Activated T-cell treated with anti-CD3 and anti-CD28 coated beads, Interleukin-2, amount 50 U/mL, for 1 hour (primary cell): ENCODE measurements around the gene UBAP2.

Source experiments
- DNase-seq: peaks from one replicate; pipeline ENCODE4 v3.0.0-alpha.2; 2020

UBAP2 gene

DNA sequence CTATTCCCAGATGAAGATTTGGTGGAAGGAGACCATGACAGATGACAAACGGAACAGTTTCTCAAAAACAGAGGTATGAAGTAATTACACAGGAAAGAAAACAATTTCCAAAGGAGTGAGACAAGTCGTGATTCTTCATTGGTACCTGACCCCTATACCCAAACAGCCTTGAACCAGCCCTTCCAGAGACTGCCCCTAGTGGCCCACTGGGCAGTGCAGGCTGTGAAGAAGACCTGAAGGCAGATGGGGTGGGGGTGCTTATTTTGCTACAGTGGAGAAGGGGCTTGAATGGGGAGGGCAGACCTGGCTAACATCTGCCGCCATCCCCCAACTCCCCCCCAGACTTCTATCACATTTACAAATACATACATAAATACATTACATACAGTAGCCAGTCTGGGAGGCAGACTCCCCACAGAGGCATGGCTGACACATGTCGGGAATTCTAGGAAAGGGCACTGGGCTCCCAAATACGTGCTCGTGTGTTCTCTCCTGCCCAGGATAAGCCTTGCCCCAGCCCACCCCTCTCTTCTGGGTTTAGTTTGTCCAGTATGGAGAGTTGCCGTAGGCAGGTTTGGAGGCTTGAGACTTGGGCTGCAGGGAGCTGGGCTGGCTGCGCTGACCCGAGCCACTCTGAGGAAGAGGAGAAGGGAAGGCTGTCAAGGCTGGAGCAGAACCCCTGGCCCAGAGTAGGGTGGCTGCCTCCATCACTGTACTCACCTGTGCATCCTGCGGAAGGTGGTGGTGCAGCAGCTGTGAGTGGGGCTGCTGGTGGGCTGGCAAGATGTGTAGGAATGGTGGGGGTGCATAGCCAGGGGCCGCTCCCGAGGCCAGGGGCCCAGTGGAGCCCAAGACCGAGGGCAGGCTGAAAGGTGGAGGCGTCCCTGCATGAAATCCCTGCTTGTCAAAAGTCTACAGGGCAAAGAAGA, 126.5 kb downstream of the UBAP2 start:
- DNase-seq, result peak; percentile 32

DNA sequence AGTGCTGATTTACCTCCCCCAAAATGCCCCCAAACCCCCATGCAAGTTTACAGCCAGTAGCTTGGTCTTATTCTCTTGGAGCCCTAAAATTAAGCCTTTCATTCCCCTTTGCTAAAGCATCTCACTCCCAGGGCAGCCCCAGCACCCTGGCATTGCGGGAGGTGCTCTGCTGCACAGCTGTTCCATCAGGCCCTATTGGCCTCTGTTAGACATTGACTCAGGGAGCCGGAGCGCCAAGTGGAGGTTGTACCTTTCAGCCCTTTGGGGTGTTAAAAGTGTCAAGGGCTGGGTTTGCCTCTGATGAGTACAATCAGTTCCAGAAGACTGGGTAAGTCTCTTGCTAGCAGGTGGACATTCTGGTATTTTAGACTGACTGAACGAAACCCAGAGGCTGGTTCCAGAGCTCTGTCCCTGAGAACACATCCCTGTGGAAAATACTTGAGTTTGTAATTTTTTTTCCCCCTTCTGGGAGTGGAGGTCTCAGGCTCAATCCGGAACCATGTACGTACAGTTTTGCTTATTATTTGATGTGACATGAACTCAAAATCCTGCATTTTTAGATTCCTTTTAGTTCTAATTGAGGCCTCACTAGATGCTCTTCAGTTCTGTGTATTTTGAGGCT, 129.3 kb downstream of the UBAP2 start:
- no peak for DNase-seq

- no peak for DNase-seq
These were observed 131.7 kb downstream of the UBAP2 start for GRCh38 chr9:33917036-33917435.

DNA sequence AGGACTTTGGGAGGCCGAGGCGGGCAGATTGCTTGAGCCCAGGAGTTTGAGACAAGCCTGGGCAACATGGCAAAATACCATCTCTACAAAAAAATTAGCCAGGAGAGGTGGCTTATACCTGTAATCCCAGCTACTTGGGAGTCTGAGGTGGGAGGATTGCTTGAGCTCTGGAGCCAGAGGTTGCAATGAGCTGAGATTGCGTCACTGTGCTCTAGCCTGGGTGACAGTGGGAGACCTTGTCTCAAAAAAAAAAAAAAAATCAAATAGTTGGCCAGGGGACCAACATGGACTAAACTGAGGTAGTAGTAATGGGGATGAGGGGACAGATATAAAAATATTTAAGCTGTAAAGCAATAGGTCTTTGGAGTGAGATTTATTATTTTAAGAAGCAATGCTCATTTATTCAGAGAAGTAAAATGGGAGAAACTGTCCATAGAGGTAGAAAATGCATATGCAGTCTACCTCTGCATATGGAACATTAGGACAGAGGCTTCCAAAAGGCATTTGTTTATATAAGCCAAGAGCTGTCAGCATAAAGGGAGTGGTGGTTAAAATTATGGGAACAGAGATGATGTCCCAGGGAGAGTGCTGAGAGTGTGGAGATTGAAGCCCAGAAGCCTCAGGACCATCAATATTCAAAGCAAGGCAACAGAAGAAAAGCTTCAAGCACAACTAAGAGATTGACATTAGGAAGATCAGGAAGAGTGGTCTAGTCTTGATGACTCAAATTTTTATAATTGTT, 133.6 kb downstream of the UBAP2 start:
- no peak for DNase-seq

DNA sequence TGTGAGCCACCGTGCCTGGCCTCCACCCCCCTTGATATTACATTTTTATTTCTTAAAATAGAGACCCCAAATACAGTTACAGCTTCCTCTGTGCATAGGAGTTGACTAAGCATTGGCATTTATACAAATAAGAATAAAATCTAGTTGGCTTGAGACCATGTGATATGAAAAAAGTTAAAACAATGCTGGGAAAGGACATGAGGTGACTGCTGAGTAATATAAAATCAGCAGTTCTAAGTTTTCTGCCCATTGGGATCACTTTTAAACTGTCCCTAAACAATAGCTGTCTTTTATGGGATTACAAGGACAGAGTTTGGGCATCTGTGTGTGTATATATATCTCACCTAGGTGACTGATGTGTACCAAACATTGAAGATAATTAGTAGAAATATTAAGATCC, 135.1 kb downstream of the UBAP2 start:
- DNase-seq, result no peak

GRCh38 chr9:33908749-33909148, 139.9 kb downstream of the UBAP2 start:
- DNase-seq, result no peak

DNA sequence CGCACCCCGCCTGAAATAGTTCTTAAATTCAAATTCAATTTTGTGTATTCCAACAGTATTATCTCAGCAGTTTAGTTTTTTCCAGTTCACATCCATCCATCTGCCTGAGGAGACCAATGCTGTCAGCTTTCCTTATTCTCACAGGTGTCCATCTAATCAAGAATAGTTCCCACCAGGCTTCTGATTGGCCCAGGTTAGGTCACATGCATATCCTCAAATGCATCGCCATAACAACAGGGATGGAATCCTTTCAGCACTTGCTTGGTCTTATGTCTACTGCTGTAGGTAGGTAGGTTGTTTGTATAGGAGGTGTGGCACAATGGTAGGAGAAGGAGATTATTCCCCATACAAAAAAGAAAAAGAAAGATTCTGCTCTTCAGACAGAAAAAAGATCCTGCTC, 140.6 kb downstream of the UBAP2 start:
- DNase-seq, result no peak

GRCh38 chr9:33907347-33907746, 141.3 kb downstream of the UBAP2 start:
- DNase-seq, result no peak

GRCh38 chr9:33906769-33907168, 141.9 kb downstream of the UBAP2 start:
- DNase-seq, result no peak

GRCh38 chr9:33905137-33905536, 143.6 kb downstream of the UBAP2 start:
- no peak for DNase-seq

DNA sequence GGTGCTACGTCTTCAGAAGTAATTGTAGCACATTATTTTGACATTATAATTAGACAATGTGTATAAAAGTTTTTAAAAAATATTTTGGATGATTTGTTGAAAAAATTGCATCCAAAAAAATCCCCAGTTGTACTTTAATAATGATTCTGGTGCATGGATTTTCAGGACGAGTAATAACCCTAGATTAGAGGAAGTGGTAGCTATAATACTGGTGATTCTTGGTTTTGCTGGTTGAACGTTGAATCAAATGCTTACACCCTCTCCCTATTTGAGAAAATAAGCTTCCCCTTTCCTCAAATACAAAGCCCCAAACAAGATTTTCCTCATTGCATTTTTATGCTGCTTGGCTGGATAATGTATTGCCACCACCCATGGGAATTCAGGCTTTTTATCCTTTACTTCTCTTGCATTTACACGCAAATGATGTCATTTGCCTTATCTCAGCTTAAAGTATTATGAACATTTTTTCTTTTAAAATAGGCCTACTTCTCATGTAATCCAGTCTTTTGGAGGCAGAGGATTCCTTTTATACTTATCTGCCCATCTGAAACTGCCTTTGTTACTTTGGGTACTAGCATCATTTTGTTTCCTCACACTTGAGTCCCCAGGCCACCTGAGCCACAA, 145.4 kb downstream of the UBAP2 start:
- no peak for DNase-seq

DNA sequence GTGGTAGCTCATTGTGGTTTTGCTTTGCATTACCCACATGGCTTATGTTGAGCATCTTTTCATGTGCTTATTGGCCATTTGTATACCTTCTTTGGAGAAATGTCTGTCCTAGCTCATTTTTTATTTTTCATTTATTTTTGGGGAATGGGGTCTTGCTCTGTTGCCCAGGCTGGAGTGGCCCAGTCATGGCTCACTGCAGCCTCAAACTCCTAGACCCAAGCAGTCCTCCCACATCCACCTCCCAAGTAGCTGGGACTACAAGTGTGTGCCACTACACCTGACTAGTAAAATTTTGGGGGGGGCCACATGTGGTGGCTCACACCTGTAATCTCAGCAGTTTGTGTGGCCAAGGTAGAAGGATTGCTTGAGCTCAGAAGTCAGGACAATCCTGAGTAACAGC, 154.4 kb downstream of the UBAP2 start:
- no peak for DNase-seq

GRCh38 chr9:33893861-33894260, 154.8 kb downstream of the UBAP2 start:
- no peak for DNase-seq

DNA sequence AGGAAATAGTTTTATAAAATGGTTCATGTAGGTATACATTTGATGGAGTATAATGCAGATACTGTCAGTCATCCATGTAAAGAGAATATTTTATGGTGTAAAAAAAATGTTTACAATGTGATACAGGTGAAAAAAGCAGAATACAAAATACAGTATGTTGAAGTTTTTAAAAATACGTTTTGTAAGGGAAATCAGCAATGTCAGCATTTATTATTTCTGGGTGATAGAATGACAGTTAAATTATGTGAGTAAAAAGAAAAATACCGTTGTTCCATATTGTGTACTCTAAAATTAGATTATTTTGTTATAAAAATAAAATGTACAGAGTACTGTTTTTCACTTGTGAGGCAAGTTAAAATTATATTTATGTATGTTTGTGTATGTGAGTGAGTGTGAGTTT, 162.7 kb downstream of the UBAP2 start:
- DNase-seq, result no peak

GRCh38 chr9:33884856-33885701, 163.6 kb downstream of the UBAP2 start:
- no peak for DNase-seq

- DNase-seq, result no peak
These were observed 167.1 kb downstream of the UBAP2 start for GRCh38 chr9:33881635-33882034.

DNA sequence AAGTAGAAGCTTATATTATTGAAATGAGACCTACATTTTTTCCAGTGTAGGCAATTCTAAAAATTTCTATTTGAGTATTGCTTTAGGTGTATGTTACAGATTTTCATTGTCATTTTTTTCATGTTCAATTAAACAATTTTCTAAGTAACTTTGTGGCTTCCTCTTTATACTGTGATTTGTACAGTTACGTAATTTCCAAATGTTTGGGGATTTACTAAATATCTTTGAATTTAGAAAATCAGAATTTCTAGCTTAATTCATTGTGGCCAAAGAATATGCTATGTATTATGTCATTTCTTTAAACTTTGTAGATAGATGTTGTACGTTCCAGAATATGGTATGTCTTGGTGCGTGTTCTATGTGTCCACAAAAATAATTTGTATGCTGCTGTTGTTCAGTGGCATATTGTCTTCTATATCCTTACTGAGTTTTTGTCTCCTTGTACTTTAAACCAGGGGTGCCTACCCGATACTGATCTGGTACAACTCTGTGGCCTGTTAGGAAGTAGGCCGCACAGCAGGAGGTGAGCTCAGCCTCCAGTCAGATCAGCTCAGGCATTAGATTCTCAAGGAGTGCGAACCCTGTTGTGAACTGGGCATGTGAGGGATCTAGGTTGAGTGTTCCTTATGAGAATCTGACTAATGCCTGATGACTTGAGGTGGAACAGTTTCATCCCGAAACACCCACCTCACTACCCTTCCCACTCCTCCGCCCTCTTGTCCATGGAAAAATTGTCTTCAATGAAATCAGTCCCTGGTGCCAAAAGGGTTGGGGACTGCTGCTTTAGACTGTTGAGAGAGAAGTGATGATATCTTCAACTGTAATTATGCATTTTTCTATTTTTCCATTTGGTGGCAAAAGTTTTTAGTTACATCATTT, 168.2 kb downstream of the UBAP2 start:
- no peak for DNase-seq

- no peak for DNase-seq
These were observed 169.9 kb downstream of the UBAP2 start for GRCh38 chr9:33878691-33879366.

GRCh38 chr9:33877727-33878489, 170.8 kb downstream of the UBAP2 start:
- DNase-seq, result no peak
